HEK293T (cell line): ENCODE results near the gene XPR1.

Experiments used
- BHLHE40 ChIP-seq: fragments of 450-650 bp; IDR thresholded peaks from 2 replicates; pipeline ENCODE4 v1.6.1; 2016; ENCODE audit warnings: mild to moderate bottlenecking, moderate library complexity, borderline replicate concordance
- FOXK2 ChIP-seq: fragments of 450-650 bp; IDR thresholded peaks from 2 replicates; pipeline ENCODE4 v1.6.1; 2016; ENCODE audit warnings: mild to moderate bottlenecking
- FOXM1 ChIP-seq: fragments of 450-650 bp; IDR thresholded peaks from 2 replicates; pipeline ENCODE4 v1.6.1; 2017; ENCODE audit warnings: mild to moderate bottlenecking, borderline replicate concordance
- HDGF ChIP-seq: fragments of 450-650 bp; IDR thresholded peaks from 2 replicates; pipeline ENCODE4 v1.6.1; 2017; ENCODE audit warnings: antibody characterized with exemption, borderline replicate concordance
- L3MBTL2 ChIP-seq: fragments of 450-650 bp; conservative IDR thresholded peaks from 2 replicates; pipeline ENCODE4 v1.6.1; 2016; ENCODE audit warnings: mild to moderate bottlenecking
- NFRKB ChIP-seq: fragments of 450-650 bp; IDR thresholded peaks from 2 replicates; pipeline ENCODE4 v1.6.1; 2016; ENCODE audit warnings: mild to moderate bottlenecking, moderate library complexity
- SP1 ChIP-seq: fragments of 450-650 bp; IDR thresholded peaks from 2 replicates; pipeline ENCODE4 v1.6.1; 2017
- SUZ12 ChIP-seq: fragments of 450-650 bp; IDR thresholded peaks from 2 replicates; pipeline ENCODE4 v1.6.1; 2016; ENCODE audit warnings: mild to moderate bottlenecking
- TARDBP ChIP-seq: fragments of 450-650 bp; IDR thresholded peaks from 2 replicates; pipeline ENCODE4 v1.6.1; 2016
- TF ChIP-seq, protein P1 (sequence below): fragments of 450-650 bp; IDR thresholded peaks from 2 replicates; pipeline ENCODE4 v1.6.1; 2016

- TF ChIP-seq FOXK2 (no peak), L3MBTL2 (no peak), NFRKB (no peak), SP1 (no peak), BHLHE40 (no peak), TARDBP (no peak), HDGF (no peak), FOXM1 (no peak), SUZ12 (no peak)
- TF ChIP-seq, protein P1, sequence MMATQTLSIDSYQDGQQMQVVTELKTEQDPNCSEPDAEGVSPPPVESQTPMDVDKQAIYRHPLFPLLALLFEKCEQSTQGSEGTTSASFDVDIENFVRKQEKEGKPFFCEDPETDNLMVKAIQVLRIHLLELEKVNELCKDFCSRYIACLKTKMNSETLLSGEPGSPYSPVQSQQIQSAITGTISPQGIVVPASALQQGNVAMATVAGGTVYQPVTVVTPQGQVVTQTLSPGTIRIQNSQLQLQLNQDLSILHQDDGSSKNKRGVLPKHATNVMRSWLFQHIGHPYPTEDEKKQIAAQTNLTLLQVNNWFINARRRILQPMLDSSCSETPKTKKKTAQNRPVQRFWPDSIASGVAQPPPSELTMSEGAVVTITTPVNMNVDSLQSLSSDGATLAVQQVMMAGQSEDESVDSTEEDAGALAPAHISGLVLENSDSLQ: no peak
These were observed 542 bp upstream of the XPR1 start for GRCh38 chr1:180631194-180631765.
